GM13977 (cell line): ENCODE results near the gene RDH5.

Source experiments
- DNase-seq: peaks from one replicate; pipeline ENCODE4 v3.0.0; 2012; ENCODE audit warnings: low spot score
- CTCF ChIP-seq: IDR thresholded peaks from 2 replicates; pipeline ENCODE4 v1.5.1; 2012; ENCODE audit warnings: mild to moderate bottlenecking, control low read depth; ENCODE audit not compliant: insufficient read depth; ENCODE audit errors: extremely low read depth, missing control alignments
- in situ Hi-C: fragments of 300-500 bp; cut with MboI; formaldehyde crosslinking; loops from one replicate; pipeline ENCODE4 v1.12.0; 2022; ENCODE audit warnings: low sequenced_read_pairs, low pct_unique_long_range_greater_than_20kb, mixed read lengths, inconsistent platforms; ENCODE audit not compliant: unreplicated experiment

Gene RDH5

GRCh38 chr12:55771736-55772135, 51.5 kb downstream of the RDH5 start:
- TF ChIP-seq CTCF, result no peak
- DNase-seq, result no peak
- in situ Hi-C loops, result no loop called here
